NB4 (cell line): ENCODE data around the gene GARIN5A.

Experiments
- CTCF ChIP-seq: IDR thresholded peaks from one replicate; pipeline ENCODE4 v1.5.1; 2012; ENCODE audit warnings: low read depth, low read length
- POLR2A ChIP-seq: IDR thresholded peaks from 2 replicates; pipeline ENCODE4 v1.6.1; 2011; ENCODE audit warnings: mild to moderate bottlenecking; ENCODE audit not compliant: insufficient read length; ENCODE audit errors: extremely low read depth

- TF ChIP-seq CTCF (peak; percentile 52), POLR2A (no peak)
Measured at GRCh38 chr19:50486823-50487515, 10.3 kb upstream of the GARIN5A start.
